ENCODE data around the gene EFNA5. TPM values are rescaled to one million over a fixed set of nuclear protein-coding genes. Genes with fewer than 3 reads are reported as not detected.

EFNA5 gene
- total and polyA plus RNA-seq, 2 of the 8 experiments (the other 6 are each of a cell fraction or from before 2014, with no cell fraction given), result 9.6 to 21.8 TPM

GRCh38 chr5:107510125-107510524 is 160.6 kb downstream of the EFNA5 start:
- H3K9me3 ChIP-seq (ENCODE audit: insufficient read depth in 2 of 2, low read depth in 1 of 2, low read length in 1 of 2), result no peaks in the 10 kb centered on the region
- no peak overlapping the region for H3K23ac ChIP-seq (ENCODE audit: insufficient read length)
- no peak for FAIRE-seq
- no peak overlapping the region for H3K9ac ChIP-seq (replicated peaks in 1 of 4; ENCODE audit: extremely low read depth in 1 of 4, low read depth in 3 of 4, low read length in 3 of 4)
- H3K14ac ChIP-seq (ENCODE audit: insufficient read length), result no peak overlapping the region
- H2BK20ac ChIP-seq (ENCODE audit: low read length), result no peak overlapping the region
- no peak overlapping the region for H4K8ac ChIP-seq (ENCODE audit: extremely low read depth, insufficient read depth, low read length)
- H3K27ac ChIP-seq (ENCODE audit: low read depth, low read length), result no peak overlapping the region
- H3K4ac ChIP-seq (replicated peaks; ENCODE audit: insufficient read length, low read depth, low read length), result no peak overlapping the region
- ChIA-PET POLR2A (ENCODE audit: partially characterized antibody) (no interaction called here), CTCF (ENCODE audit: partially characterized antibody) (no interaction called here)
- H4K20me1 ChIP-seq (replicated peaks in 1 of 2; ENCODE audit: control insufficient read depth in 1 of 2, insufficient read depth in 2 of 2, low read length in 2 of 2), result no peaks in the 10 kb centered on the region
- H3K27me3 ChIP-seq (replicated peaks in 1 of 4; ENCODE audit: control insufficient read depth in 3 of 4, extremely low read depth in 1 of 4, insufficient read depth in 3 of 4, low read length in 3 of 4), result no peaks in the 10 kb centered on the region
- H3K79me2 ChIP-seq (ENCODE audit: control insufficient read depth in 1 of 2, insufficient read depth in 2 of 2, low read length in 2 of 2), result peaks cover 0 to 7% of the 10 kb centered on the region in 2 experiments; a peak in 2 of 4 replicates
- no peak overlapping the region for H3K18ac ChIP-seq (ENCODE audit: extremely low read depth, low read length)
- TF ChIP-seq SRF (IDR thresholded peaks at IDR 0.05; ENCODE audit: low read depth, low read length) (0 out of 2 replicates have a peak, but pooled peaks have one; percentile 40), FOSL1 (IDR thresholded peaks at IDR 0.05; ENCODE audit: insufficient read depth, low read depth, low read length) (no peak)
- peaks cover 0 to 22% (median 18%) of the 10 kb centered on the region in 4 experiments; a peak in 5 of 7 replicates for H3K4me1 ChIP-seq (replicated peaks in 1 of 4; ENCODE audit: control insufficient read depth in 3 of 4, insufficient read depth in 4 of 4, low read length in 3 of 4)
- H2BK15ac ChIP-seq (ENCODE audit: low read length), result no peak overlapping the region
- no peak for DNase-seq (ENCODE audit: low read depth in 1 of 2, low spot score in 2 of 2)
- H3K56ac ChIP-seq (replicated peaks; ENCODE audit: insufficient read length, low read depth, low read length), result no peak overlapping the region
- no peak overlapping the region for H2AK5ac ChIP-seq (ENCODE audit: low read depth, low read length)
- H2BK5ac ChIP-seq (ENCODE audit: low read depth, low read length), result no peak overlapping the region
- H2AFZ ChIP-seq (ENCODE audit: low read length), result no peak overlapping the region
- H4K5ac ChIP-seq (ENCODE audit: insufficient read length, low read depth, low read length), result no peak overlapping the region
- 83% methylated on average over 3 of the region's 3 CpGs; no CpG with 5 or more reads in 1 of the 2 experiments for WGBS, 2 experiments (ENCODE audit: extremely low coverage in 1 of 2, insufficient coverage in 1 of 2, insufficient read length in 1 of 2, insufficient replicate concordance in 2 of 2, low coverage in 1 of 2, low lambda C conversion rate in 2 of 2, missing lambda C conversion rate in 1 of 2)
- H3K4me2 ChIP-seq (ENCODE audit: insufficient read depth in 1 of 2, low read depth in 2 of 2, low read length in 2 of 2), result no peak overlapping the region
- H2BK120ac ChIP-seq (replicated peaks; ENCODE audit: low read depth, low read length), result no peak overlapping the region
- H2BK12ac ChIP-seq (ENCODE audit: low read depth, low read length), result no peak overlapping the region
- no peaks in the 10 kb centered on the region for H3K36me3 ChIP-seq (ENCODE audit: control insufficient read depth in 2 of 4, insufficient read depth in 4 of 4, low read length in 3 of 4)
- H3K23me2 ChIP-seq (ENCODE audit: low read depth, low read length), result no peaks in the 10 kb centered on the region; the same call in 1 of the 2 replicates
- H4K91ac ChIP-seq (replicated peaks; ENCODE audit: insufficient read length, low read length), result no peak overlapping the region
- H3K79me1 ChIP-seq (ENCODE audit: low read depth, low read length), result no peaks in the 10 kb centered on the region
- no peak overlapping the region for H3K4me3 ChIP-seq (ENCODE audit: extremely low read depth in 1 of 4, insufficient read depth in 2 of 4, low read depth in 3 of 4, low read length in 4 of 4)

Measured in H1 (cell line).